ENCODE data around the gene FSHB. TPM values are rescaled to one million over a fixed set of nuclear protein-coding genes. Genes with fewer than 3 reads are reported as not detected.

FSHB gene
- total and polyA plus RNA-seq, 2 of the 4 experiments (the other 2 are of a cell fraction) = not detected

DNA sequence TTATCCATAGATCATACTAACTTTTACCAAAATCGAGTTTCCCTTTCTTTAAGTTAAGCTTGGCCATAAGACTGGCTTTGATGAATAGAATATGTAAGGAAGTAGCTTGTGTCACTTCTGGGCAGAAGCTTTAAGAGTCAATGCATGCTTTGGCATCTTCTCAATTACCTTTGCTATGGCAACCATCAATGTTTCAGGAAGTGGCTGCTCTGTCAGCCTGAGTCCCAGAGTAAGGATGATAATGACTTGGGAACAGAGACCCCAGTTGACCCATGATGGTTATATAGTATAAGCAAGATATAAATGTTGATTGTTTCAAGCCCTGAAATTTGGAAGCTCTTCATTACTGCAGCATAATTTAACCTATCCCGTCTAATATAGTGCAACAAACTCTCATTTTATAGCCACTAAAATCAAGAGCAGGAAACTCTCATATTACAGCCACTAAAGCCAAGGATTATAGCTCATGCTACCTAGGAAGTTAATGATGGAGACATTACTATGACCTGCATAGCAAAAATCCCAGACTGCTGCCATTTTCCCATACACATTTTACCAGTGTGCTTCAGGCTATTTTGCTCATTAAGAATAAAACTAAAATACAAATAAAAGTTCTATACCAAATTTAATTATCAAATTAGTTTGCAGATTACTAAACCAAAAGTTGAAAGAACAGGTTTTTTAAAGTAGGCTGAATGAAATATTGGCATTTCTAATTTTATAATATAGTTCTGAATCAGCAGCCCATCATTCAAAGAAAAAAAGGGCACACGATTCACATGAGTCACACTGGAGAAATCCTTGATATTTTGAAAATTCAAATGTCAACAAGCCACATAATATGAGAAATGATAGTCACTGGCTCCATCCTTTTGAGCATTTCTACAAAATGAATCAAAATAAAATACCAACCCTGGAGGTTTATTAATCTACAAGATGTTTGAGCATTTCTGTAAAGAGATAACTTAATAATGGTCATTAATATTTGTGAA lies 23.8 kb downstream of the FSHB start:
- no peak overlapping the region for H3K23ac ChIP-seq (ENCODE audit: low read depth, low read length)
- H2BK120ac ChIP-seq (ENCODE audit: low read depth, low read length) = no peak overlapping the region
- POLR2A ChIA-PET (ENCODE audit: unreplicated experiment) = no interaction called here
- no peak overlapping the region for H3K4me2 ChIP-seq (ENCODE audit: low read depth, low read length)
- WGBS, 2 experiments (ENCODE audit: extremely low coverage in 2 of 2, insufficient read length in 1 of 2) = no CpG with 5 or more reads among the region's 3 CpGs
- no peaks in the 10 kb centered on the region for H3K9me1 ChIP-seq (ENCODE audit: insufficient read depth, low read length)
- no peaks in the 10 kb centered on the region for H3K79me1 ChIP-seq (ENCODE audit: low read depth in 1 of 2, low read length in 2 of 2)
- CTCF ChIA-PET = no interaction called here
- H3K9ac ChIP-seq (ENCODE audit: low read depth, low read length) = no peak overlapping the region
- H3K18ac ChIP-seq (ENCODE audit: low read depth, low read length) = no peak overlapping the region
- no peaks in the 10 kb centered on the region for H3K36me3 ChIP-seq (ENCODE audit: control insufficient read depth, insufficient read depth, low read length)
- no peak overlapping the region for H3K27ac ChIP-seq (ENCODE audit: insufficient read depth, low read length)
- H4K20me1 ChIP-seq (ENCODE audit: insufficient read depth, low read length) = no peaks in the 10 kb centered on the region
- no peak overlapping the region for H2BK15ac ChIP-seq (ENCODE audit: low read depth, low read length)
- H2AK9ac ChIP-seq (replicated peaks; ENCODE audit: low read depth, low read length, poor library complexity) = no peak overlapping the region
- H2AK5ac ChIP-seq (ENCODE audit: low read depth, low read length) = no peak overlapping the region
- intact Hi-C loops (cut with micrococcal nuclease) = no loop called here
- DNase-seq = no peak
- H4K8ac ChIP-seq (ENCODE audit: low read depth in 2 of 2, low read length in 2 of 2) = no peak overlapping the region
- dilution Hi-C loops (cut with HindIII; ENCODE audit: low sequenced_read_pairs, unreplicated experiment) = no loop called here
- H3K56ac ChIP-seq (ENCODE audit: extremely low read depth, insufficient read depth, low read length) = no peak overlapping the region
- H3K4me1 ChIP-seq (ENCODE audit: control insufficient read depth, insufficient read depth, low read length) = no peaks in the 10 kb centered on the region
- no peak overlapping the region for H2BK5ac ChIP-seq (ENCODE audit: low read depth, low read length, poor library complexity, severe bottlenecking)
- H4K91ac ChIP-seq (ENCODE audit: insufficient read depth, low read depth, low read length) = no peak overlapping the region
- H4K5ac ChIP-seq (ENCODE audit: low read depth, low read length) = no peak overlapping the region
- H3K27me3 ChIP-seq (ENCODE audit: control insufficient read depth, insufficient read depth, low read length) = no peaks in the 10 kb centered on the region
- ATAC-seq (ENCODE audit: low read depth) = no peak
- in situ Hi-C loops (cut with MboI; ENCODE audit: low sequenced_read_pairs) = no loop called here
- no peak overlapping the region for H3K4ac ChIP-seq (ENCODE audit: low read depth, low read length)
- H2AFZ ChIP-seq (replicated peaks; ENCODE audit: low read length, poor library complexity) = no peak overlapping the region
- H3K9me3 ChIP-seq (ENCODE audit: control insufficient read depth, insufficient read depth, low read length) = no peaks in the 10 kb centered on the region
- no peak overlapping the region for H2BK20ac ChIP-seq (ENCODE audit: low read depth, low read length)
- no TSS peak for BruUV-seq (replicated peaks)
- H3K14ac ChIP-seq (replicated peaks; ENCODE audit: low read depth, low read length) = no peak overlapping the region
- no peak overlapping the region for H3K4me3 ChIP-seq (ENCODE audit: insufficient read depth, low read depth, low read length)
- TF ChIP-seq CEBPB (IDR thresholded peaks at IDR 0.05; ENCODE audit: low read depth, low read length) = no peak
- TF ChIP-seq MAFK (IDR thresholded peaks at IDR 0.05; ENCODE audit: low read depth, low read length) = no peak
- TF ChIP-seq FOS (IDR thresholded peaks at IDR 0.05; ENCODE audit: low read depth, low read length) = no peak
- no peak for TF ChIP-seq RAD21 (IDR thresholded peaks at IDR 0.05; ENCODE audit: low read length)
- no peak for TF ChIP-seq USF2 (IDR thresholded peaks at IDR 0.05; ENCODE audit: low read depth, low read length)
- TF ChIP-seq CHD1 (IDR thresholded peaks at IDR 0.05; ENCODE audit: low read depth, low read length) = no peak
- no peak for TF ChIP-seq POLR2A (IDR thresholded peaks at IDR 0.05; ENCODE audit: low read depth, low read length)
- TF ChIP-seq CTCF (conservative IDR thresholded peaks at IDR 0.05; ENCODE audit: low read depth, low read length) = no peak
- TF ChIP-seq NFE2L2 (IDR thresholded peaks at IDR 0.05; ENCODE audit: low read depth, low read length) = no peak
- TF ChIP-seq, protein P1, sequence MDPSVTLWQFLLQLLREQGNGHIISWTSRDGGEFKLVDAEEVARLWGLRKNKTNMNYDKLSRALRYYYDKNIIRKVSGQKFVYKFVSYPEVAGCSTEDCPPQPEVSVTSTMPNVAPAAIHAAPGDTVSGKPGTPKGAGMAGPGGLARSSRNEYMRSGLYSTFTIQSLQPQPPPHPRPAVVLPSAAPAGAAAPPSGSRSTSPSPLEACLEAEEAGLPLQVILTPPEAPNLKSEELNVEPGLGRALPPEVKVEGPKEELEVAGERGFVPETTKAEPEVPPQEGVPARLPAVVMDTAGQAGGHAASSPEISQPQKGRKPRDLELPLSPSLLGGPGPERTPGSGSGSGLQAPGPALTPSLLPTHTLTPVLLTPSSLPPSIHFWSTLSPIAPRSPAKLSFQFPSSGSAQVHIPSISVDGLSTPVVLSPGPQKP (IDR thresholded peaks at IDR 0.05; ENCODE audit: borderline replicate concordance, low read depth, low read length) = no peak
- no peak for TF ChIP-seq MXI1 (IDR thresholded peaks at IDR 0.05; ENCODE audit: borderline replicate concordance, low read depth, low read length)
- TF ChIP-seq BHLHE40 (IDR thresholded peaks at IDR 0.05; ENCODE audit: low read depth, low read length) = no peak
- TF ChIP-seq SMC3 (IDR thresholded peaks at IDR 0.05; ENCODE audit: low read depth, low read length) = no peak
- TF ChIP-seq RFX5 (IDR thresholded peaks at IDR 0.05; ENCODE audit: low read depth, low read length) = no peak
- no peak for TF ChIP-seq MAZ (IDR thresholded peaks at IDR 0.05; ENCODE audit: borderline replicate concordance, low read depth, low read length)
